GOT3 (cell line): Measurements from ENCODE around the gene SAMSN1.

ENCODE experiments used
- DNase-seq: peaks from one replicate; lab custom pipeline; 2025; ENCODE audit warnings: mixed read lengths; lab: John Stamatoyannopoulos, UW

The SAMSN1 gene

DNA sequence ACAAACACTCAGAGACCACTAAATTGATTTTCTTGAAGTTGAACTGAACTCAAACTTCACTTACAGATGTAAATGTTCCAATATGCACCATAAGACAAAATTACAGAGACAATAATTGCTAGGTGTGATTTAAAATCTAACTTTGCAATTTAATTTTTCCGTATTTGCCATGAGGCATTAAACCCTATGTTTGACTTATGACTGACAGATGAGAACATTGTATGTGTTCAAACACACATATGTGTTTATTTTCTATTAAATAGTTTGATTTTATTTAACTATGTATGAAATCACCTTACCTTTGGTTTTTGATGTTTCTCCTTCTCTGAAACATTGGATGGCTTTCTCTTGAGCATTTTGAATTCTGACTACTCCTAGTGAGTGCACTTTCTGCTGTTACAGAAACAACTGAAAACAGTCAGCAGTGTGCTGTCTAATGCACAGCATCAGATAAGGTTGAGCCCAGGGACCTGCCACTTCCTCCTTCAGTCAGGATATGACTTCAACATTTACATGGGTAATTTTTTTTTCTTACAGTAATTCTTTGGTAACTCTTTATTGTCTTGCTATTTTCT, at the start of gene SAMSN1:
SAMSN1 (minus strand) TSS at position 410 of the 575 bp plus-strand sequence; CDS start at position 356, 54 bp downstream.
- no peak for DNase-seq

DNA sequence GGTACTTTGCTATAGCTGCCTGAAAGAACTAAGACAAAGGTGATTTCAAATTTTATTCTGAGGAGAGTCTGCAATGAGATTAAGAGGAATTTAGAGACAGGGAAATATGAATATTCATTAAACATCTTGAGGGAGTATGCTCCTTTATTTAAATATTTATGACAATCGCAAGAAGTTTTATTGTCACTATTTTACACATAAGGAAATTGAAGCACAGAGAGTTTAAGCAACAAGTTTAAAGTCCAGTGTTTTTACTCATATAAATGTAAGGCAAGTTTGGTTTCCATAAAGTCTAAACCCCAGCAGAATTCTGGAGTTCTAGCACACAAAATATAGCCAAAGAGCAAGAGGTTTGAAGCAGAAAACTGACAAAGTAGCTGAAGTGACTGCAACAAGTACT, 49.3 kb upstream of the SAMSN1 start:
- DNase-seq: no peak

DNA sequence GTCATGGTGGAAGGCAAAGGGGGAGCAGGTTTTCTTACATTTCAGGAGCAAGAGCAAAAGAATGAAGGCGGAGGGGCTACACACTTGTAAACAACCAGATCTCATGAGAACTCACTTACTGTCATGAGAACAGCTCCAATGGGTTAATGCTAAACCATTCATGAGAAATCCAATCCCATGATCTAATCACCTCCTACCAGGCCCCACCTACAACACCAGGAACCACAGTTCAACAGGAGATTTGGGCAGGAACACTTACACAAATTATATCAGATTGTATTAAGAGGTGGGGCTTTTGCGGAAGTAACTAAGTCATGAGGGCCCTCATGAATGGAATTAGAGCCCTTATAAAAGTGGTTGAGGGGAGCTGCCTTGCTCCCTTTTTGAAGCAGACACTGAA, 48.9 kb upstream of the SAMSN1 start:
- no peak for DNase-seq

DNA sequence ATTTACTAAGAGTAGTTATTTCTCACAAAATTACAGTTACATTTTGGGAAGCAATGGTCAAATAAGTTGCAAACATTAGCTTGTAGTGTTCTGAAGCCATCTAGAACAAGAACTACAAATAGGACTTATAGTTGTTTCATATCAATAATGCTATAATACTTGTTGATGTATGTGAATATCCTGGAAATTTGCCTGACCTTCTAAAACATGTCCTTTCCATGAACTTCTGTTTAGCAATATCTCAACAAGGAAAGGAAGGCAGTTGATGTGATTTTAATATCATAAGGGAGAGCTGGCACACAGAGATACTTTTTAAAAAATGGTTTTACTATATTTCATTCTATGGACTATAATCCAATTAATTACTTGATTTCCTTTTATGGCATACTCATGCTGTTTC, 47.1 kb upstream of the SAMSN1 start:
- no peak for DNase-seq

DNA sequence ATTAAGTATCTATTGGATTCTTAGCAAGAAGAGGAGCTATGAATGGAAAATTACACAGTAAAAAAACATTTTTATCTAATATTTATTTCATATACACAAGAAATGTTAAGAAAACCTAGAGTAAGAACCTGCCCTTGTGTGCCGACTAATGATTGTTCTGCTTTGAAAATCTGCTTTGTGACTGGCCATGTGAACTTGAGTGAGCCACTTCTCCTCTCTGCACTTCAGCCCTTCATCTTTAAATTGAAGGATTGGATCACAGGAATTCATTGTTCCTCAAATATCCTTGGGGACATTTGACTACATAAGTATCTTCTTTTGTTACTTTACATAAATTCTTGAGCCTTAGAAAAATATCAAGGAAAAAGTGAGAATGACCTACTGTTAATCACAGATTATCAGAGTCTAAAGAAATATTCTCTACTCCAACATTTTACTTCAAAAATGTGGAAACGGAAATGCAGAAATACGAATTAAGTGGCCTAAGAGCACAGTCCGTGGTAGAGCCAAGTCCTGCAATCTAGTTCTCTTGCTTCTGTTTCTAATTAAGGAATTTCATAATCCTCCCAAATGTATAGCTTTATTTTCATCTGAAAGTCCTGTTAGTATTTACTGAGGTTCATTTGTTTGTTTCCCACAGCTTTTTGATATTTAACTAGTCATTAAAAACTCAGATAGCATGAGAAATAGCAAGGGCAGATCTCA, 46.3 kb upstream of the SAMSN1 start:
- DNase-seq: no peak

DNA sequence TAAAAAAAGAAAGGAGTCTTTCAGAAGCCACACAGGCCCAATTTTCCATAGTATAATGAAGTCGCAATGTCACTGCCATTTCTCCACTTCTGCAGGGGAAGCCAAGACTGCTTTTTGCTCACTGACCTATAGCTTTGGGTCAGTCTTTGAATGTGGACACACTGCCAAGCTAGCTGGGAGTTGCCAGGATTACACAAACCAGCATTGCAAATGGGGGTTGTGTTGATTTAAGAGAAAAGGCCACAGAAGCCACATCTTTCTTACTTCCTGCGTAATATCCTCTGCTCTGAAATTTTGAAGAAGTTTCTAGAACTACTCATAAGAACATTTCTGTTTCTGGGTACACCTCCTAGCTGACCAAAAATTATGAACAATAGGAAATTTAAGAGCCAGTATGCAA, 45.8 kb upstream of the SAMSN1 start:
- no peak for DNase-seq

DNA sequence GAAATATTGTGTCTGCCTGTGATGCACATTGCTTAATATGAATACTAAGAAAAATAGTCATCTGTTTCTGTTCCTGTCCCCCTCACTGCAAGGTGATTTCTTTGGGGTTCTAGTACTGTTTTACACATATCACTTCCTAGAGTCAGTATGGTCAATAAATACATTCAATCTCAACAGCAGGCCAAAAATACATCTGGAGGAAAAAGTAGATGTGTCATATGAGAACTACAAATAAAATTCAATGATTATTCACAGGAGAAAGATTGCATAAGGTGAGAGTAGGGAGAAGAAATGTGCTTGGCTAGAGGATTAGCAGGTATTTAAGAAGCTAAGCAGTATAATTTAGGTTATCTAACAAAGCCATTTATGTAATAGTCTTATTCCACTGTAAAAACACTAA, 45.3 kb upstream of the SAMSN1 start:
- no peak for DNase-seq

DNA sequence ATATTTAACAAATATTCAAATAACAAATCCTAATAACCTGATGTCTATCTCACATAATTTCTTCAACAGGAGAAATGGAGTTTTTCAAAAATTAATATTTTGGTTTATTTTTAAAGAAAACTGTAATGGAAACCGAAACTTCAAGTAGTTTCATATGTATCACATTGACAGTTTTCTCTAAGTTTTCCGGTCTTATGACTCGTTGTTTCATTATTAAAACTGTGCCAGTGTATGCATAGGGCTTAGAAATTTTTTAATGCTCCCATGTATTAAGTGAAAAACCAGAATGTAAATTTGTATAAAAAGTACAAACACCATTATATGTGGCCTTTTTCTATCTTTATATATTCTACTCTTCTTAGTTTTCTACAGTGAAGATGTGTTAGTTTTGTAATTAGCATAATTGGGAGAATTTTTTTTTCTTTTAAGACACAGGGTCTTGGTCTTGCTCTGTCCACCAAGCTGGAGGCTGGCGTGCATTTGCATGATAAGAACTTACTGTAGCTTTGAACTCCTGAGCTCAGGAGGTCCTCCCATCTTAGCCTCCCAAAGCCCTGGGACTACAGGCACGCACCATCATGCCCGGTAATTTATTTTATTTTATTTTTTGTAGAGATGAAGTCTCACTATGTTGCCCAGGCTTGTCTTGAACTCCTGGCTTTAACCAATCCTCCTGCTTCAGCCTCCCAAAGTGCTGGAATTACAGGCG, 43.9 kb upstream of the SAMSN1 start:
- no peak for DNase-seq

DNA sequence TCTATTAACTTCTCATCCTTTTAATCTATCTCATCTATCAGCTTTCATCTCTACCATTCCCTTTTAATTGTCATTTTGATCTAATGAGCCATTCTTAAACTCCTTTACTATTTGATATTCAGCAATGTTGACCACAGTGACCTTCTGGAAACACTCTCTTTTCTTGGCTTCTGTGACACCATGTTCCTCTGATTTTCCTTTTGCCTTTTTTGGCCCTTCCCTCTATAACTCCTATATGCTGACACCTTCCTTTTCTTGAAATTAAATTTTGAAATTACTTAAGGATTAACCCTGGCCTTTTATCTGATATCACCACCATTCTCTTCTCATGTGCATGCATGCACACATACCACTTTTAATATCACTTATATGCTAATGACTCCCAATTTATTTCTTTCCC, 41.2 kb upstream of the SAMSN1 start:
- no peak for DNase-seq

DNA sequence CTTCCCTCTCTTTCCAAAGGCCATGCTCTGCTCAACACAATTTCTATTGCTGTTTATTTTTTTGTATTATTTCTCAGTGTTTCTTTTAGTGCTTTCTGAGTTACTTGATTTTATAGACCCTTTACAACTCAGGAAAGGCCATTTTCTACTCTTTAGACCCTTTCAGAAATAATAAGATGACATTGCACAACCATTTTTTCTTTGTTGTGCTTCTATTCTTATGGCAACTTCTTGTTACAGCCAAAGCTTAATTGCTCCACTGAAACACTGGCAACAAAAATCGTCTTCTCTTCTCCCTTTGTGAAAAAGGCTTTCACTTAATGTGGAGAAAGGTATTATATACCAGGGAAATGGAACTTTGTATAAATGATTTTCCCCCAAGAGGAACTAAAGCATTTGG, 39.0 kb upstream of the SAMSN1 start:
- no peak for DNase-seq

DNA sequence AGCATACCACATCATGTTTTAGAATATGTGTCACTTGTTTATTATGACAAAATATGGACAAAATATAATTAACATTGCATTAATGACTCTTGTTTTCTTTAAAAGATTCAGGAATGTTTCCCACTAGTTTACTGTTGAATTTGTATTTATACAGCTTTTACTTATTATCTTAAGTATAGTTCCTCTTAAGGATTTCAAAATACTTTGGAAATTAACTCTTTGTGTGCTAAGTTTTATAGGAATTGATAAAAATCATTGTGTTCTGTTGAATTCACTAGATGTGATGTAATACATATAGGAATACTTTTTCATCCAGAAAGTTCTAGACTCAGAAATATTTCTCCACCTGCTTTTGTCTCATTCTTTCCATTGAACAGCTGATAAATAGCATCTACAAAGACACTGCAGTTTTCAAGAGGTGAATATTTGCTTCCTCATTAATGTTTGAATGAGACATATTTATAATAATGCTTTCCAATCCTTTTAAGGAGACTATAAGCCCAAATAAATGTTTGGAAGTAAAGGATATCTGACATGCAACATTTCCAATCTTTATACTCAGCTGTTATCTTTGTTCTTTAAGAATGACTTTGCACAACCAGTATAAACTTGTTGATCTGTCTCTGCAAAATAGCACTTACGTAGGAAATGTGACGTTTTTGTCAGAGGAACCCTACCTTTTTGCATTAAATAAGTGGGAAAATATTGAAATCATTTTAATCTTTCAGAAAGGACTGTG, 38.4 kb upstream of the SAMSN1 start:
- DNase-seq: no peak

DNA sequence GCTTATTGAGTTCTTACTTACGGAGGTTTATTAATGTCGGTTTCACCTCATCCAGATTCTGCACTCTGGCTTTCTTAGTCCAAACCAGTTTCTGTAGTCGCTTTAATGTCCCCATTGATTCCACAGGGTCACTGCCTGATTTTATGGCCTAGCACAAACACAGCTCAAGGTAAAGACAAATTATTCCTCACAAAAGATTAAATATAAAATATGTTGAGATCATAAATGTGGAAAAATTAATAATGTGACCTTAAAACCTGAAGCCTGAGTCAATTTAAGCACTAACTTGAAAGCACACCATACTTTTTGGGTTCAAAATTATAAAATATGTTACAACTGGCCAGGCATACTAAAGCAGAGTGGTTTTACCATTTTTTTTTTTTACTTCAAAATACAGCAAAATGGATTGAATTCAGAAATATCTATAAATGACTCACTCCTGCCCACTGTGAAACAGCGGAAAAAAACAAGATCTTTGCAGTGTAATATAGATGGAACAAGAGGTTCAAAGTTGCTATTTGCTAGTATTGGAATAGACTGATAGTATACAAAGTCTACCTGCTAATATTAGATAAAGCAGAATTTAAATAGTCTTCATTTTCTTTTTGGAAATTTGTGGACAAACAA, 37.6 kb upstream of the SAMSN1 start:
- no peak for DNase-seq

DNA sequence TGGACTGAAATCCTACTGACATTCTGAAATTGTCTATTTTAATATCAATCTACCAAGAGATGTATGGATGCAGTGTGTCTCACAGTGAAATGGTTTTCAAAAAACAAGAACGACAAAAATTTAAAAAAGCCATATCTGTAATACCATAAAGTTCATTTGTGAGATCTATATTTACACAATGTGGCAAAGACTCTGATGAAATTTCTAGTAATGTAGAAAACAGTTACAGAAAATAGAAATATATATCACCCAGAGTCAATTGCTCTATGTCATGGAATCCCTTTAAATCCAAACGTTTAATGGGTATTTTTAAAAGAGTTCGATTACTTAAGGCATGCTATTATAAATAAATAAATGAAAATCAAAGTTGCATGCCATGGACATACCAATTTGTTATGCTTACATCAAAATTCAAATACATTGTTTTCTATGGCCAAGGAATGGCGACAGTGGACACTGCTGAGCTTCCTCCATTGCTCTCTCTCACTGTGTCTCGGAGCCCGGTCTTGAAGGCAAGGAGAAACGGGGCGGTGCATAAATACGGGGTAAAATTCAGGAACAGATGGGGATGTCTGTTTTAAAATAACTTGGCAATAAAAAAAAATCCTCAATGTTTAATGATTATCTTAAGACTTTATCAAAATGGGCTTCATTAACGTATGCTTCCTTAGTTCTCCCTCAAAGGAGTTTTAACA, 37.0 kb upstream of the SAMSN1 start:
- no peak for DNase-seq

DNA sequence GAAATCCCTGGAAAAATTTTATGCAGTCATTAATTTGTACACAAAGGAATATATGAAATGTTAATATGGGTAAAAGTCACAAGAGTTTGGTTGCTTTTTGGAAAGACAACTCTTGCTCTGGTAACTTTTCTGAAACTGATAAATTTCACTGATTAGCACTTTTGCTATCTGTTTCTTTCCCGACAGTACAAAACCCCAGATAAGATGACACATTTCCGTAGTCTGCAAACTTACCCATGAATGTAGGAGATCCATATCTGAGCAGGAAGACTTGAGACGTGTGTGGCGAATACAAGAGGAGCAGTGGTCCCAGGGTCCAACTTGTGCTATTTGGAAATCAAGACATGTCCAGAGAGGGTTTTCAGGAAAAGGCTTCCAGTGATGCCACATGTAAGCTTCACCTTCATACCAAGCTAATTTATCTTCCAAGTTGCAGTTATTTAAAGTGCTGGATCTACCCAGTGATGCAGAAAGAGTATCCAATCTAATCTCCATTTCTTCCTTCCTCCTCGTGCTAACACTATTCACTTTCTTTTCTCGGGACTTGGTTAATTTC, 35.9 kb upstream of the SAMSN1 start:
- no peak for DNase-seq

DNA sequence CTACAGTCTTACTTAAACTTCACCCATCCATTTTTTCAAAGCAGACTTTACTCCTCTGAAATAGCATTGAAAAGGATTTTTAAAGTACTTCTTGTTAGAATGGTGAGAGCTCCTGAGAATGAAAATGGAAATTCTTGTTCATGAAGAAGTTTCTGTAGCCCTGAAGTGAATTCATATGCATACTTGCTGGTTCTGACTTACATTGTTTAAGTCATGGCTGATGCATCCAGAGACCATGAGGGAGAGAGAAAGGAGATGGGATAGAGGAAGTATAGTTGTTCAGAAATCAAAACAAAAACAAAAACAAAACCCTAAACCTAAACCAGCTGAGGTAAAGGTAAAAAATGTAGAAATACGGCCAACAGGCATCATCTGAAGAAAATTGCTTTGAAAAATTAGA, 27.1 kb upstream of the SAMSN1 start:
- no peak for DNase-seq

DNA sequence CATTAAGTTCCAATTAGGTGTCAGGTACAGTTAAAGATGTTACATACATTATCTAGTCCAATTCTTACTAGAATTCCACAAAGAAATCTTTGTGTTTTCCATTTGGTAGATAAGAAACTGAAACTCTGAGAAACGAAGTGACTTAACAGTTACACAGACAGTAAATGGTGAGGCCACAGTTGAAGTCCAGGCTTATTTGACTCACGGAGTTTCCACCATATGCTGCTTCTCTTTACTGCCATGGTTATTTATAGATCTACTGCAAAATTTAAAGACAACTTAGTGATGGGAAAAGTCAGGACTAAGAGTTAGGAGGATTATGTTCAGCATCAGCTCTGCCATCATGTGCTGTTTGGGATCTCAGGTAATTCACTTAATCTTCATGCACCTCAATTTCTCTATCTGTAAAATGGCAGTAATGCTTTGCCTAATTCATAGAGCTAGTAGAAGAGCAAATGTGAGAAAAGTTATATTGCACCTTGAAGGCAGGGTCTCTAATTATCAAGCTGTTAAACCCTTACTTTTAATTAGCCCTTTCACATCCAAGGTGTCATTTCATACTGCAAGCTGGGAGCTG, 26.2 kb upstream of the SAMSN1 start:
- DNase-seq: no peak

DNA sequence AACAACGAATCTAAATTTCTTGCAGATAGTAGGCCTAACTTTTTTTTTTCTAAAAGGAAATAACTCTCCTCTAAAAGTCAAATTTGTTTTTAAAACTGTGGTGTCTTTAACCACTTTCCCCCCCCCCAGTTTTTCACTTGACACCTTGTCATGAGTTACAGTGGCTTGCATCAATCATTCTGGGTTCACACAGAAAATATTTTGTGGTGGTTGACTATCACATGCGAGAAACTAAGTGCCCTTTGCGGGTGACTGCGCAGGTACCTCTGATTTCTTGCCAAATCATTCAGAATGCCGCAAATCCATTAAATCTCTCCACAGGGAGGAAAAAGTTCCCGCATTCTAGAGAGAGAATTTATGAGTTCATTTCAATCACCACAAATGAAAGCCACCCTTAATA, 23.8 kb upstream of the SAMSN1 start:
- no peak for DNase-seq

DNA sequence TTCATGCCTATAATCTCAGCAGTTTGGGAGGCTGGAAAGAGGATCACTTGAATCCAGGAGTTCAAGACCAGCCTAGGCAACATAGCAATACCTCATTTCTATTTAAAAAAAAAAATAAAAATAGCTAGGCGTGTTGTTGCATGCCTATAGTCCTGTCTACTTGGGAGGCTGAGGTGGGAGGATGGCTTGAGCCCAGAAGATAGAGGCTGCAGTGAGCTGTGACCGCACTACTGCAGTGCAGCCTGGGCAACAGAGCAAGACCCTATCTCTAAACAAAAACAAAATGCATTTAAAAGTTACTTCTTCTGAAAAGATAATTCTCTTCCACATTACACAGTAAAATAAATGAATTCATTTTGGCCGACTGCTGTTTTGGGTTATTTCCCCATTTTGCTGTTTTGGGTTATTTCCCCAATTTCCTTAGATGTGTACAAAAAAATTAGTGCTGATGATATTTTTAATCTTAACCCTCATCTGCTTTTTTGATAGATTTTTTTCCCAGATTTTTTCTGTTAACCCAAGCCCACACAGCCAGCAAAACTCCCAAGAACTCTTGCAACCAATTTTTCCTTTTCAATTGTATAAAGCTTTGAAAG, 23.0 kb upstream of the SAMSN1 start:
- no peak for DNase-seq

DNA sequence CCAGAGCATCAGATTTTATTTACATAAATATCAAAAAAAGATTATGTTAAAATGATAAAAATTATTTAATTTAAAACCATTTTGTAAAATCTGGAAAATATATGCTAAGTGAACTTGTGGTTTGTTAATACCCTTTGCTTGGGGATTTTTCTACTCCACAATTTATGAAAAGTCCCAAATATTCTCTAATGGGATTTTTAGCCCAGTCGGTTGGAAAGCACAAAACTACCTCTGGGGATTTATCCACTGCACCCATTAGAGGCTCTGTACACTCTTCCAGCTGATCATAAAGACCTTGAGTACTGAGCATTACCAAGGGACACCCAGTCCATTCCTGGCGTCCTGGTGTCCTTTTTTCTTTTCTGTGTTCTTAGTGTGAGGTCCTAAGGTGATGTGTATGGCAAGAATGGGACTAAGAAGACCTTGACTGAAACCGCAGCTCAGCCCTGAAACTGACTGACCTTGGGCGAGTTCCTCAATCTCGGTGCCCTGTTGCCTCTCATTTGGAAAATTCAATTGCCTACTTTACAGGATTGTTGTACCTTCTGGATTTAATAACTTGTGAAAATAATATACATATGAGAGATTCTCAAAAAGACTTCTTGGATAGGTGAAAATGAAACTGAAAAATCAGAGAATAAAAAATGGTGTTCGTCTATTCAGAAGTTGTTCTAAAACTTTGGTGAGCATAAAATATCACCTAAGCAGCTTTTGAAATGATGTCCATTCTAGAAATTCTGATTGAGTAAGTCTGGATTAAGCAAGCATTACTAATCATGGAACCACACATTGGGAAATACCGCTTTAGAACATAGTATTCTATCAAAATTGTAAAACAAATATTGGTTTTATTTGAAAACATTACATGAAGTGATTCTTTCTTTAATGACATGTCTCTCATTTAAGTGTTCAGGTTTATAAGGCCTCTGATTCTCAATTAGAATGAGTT, 21.5 kb upstream of the SAMSN1 start:
- no peak for DNase-seq
